CD4-positive, CD25-positive, alpha-beta regulatory T cell (primary cell): ENCODE results near the gene PRR15L. TPM values are rescaled to one million over a fixed set of nuclear protein-coding genes. Genes with fewer than 3 reads are reported as not detected.

Source experiments
- ATAC-seq, 2 donors: fragments of 150-1000 bp; cut with Tn5 transposase; one replicate each; pipeline ENCODE4 v1.10.0; 2021; ENCODE audit warnings: low read depth in 2 of 2, moderate number of reproducible peaks in 2 of 2, moderate library complexity in 1 of 2
- DNase-seq, 3 donors: peaks; one replicate each; pipeline versions ENCODE4 v3.0.0 to v3.0.0-alpha.2; 2012 to 2022; ENCODE audit warnings: mixed read lengths in 1 of 3
- H3K27ac ChIP-seq: one replicate; pipeline ENCODE4 v1.7.0; 2013; ENCODE audit warnings: mild to moderate bottlenecking, low read length; ENCODE audit not compliant: insufficient read depth, poor library complexity, severe bottlenecking
- H3K27me3 ChIP-seq: one replicate; pipeline ENCODE4 v1.7.0; 2013; ENCODE audit warnings: low read length; ENCODE audit not compliant: control insufficient read depth, insufficient read depth
- H3K36me3 ChIP-seq: one replicate; pipeline ENCODE4 v1.7.0; 2013; ENCODE audit warnings: mild to moderate bottlenecking, low read length, moderate library complexity; ENCODE audit not compliant: control insufficient read depth, insufficient read depth
- H3K4me1 ChIP-seq: 2 replicates; pipeline ENCODE4 v1.7.0; 2013; ENCODE audit warnings: mild to moderate bottlenecking, low read length; ENCODE audit not compliant: insufficient read depth, control insufficient read depth, poor library complexity, severe bottlenecking
- H3K4me3 ChIP-seq: one replicate; pipeline ENCODE4 v1.7.0; 2013; ENCODE audit warnings: low read depth, mild to moderate bottlenecking, low read length, moderate library complexity
- H3K9me3 ChIP-seq, 2 experiments: 1 replicate in 1 of 2; 2 replicates in 1 of 2; pipeline ENCODE4 v1.7.0; 2013; ENCODE audit warnings: low read length in 2 of 2, mild to moderate bottlenecking in 1 of 2, moderate library complexity in 1 of 2; ENCODE audit not compliant: control insufficient read depth in 2 of 2
- H3K27ac Mint-ChIP-seq, 3 donors: one replicate each; pipeline ENCODE4 v1.8.0; 2020 to 2022; ENCODE audit warnings: mild to moderate bottlenecking in 3 of 3, mixed read lengths in 3 of 3, moderate library complexity in 2 of 3
- H3K27me3 Mint-ChIP-seq: one replicate; pipeline ENCODE4 v1.8.0; 2022; ENCODE audit warnings: mild to moderate bottlenecking, mixed read lengths
- H3K36me3 Mint-ChIP-seq: one replicate; pipeline ENCODE4 v1.8.0; 2020; ENCODE audit warnings: mixed read lengths
- H3K4me1 Mint-ChIP-seq, 4 donors: one replicate each; pipeline ENCODE4 v1.8.0; 2020 to 2022; ENCODE audit warnings: mixed read lengths in 4 of 4, mild to moderate bottlenecking in 1 of 4
- H3K4me3 Mint-ChIP-seq, 4 donors: one replicate each; pipeline ENCODE4 v1.8.0; 2020 to 2022; ENCODE audit warnings: mild to moderate bottlenecking in 4 of 4, mixed read lengths in 4 of 4, moderate library complexity in 3 of 4
- H3K9me3 Mint-ChIP-seq, 7 donors: one replicate each; pipeline ENCODE4 v1.8.0; 2020 to 2022; ENCODE audit warnings: mixed read lengths in 7 of 7, mild to moderate bottlenecking in 3 of 7, moderate library complexity in 2 of 7
- polyA plus RNA-seq, 4 donors: library from polyadenylated mRNA; unstranded; fragments of 300-500 nt; fragmentation: Illumina TruSeq; gene quantifications; one replicate each; pipeline ENCODE4 v1.2.3, GENCODE V29; 2021
- total RNA-seq: library from RNA; stranded (reverse); gene quantifications from one replicate; pipeline ENCODE4 v1.2.3, GENCODE V29; 2022

The PRR15L gene
- total and polyA plus RNA-seq, 5 donors from 2014 or later, result 0.19 to 0.36 TPM; not detected in 3

GRCh38 chr17:47945529-47946508 is 11.9 kb downstream of the PRR15L start:
- H3K27ac Mint-ChIP-seq, result peak overlapping the region in 2 of 3 donors; percentile 9 to 31
- H3K4me1 Mint-ChIP-seq, result peaks cover 19 to 66% (median 39%) of the 10 kb centered on the region in 4 donors
- no peak overlapping the region for H3K27ac ChIP-seq
- peaks cover 23% of the 10 kb centered on the region for H3K36me3 Mint-ChIP-seq
- H3K9me3 ChIP-seq, result no peaks in the 10 kb centered on the region
- no peaks in the 10 kb centered on the region for H3K27me3 Mint-ChIP-seq
- no peak for DNase-seq
- no peaks in the 10 kb centered on the region for H3K27me3 ChIP-seq
- peaks cover 7% of the 10 kb centered on the region for H3K36me3 ChIP-seq
- H3K4me3 ChIP-seq, result no peak overlapping the region
- peaks cover 29% of the 10 kb centered on the region for H3K4me1 ChIP-seq
- peak overlapping the region in 3 of 4 donors; percentile 5 to 85 (median 8) for H3K4me3 Mint-ChIP-seq
- no peaks in the 10 kb centered on the region for H3K9me3 Mint-ChIP-seq
- no peak for ATAC-seq

- no peak for ATAC-seq
- Histone ChIP-seq H3K27me3 (no peaks in the 10 kb centered on the region), H3K9me3 (no peaks in the 10 kb centered on the region), H3K36me3 (peaks cover 7% of the 10 kb centered on the region), H3K4me3 (no peak overlapping the region), H3K4me1 (peaks cover 30% of the 10 kb centered on the region), H3K27ac (no peak overlapping the region)
- H3K4me1 Mint-ChIP-seq, result peaks cover 19 to 70% (median 39%) of the 10 kb centered on the region in 4 donors
- peak overlapping the region in 2 of 3 donors; percentile 31 to 52 for H3K27ac Mint-ChIP-seq
- no peaks in the 10 kb centered on the region for H3K27me3 Mint-ChIP-seq
- DNase-seq, result peak in 1 of 3 donors; percentile 56
- H3K36me3 Mint-ChIP-seq, result peaks cover 23% of the 10 kb centered on the region
- H3K4me3 Mint-ChIP-seq, result peak overlapping the region in 3 of 4 donors; percentile 5 to 85 (median 8)
- H3K9me3 Mint-ChIP-seq, result no peaks in the 10 kb centered on the region
These were observed 12.6 kb downstream of the PRR15L start for GRCh38 chr17:47945080-47945479.

GRCh38 chr17:47942568-47942967 is 15.1 kb downstream of the PRR15L start:
- Histone ChIP-seq H3K36me3 (peaks cover 7% of the 10 kb centered on the region), H3K27ac (no peak overlapping the region), H3K4me3 (no peak overlapping the region), H3K4me1 (peaks cover 18% of the 10 kb centered on the region), H3K27me3 (no peaks in the 10 kb centered on the region), H3K9me3 (no peaks in the 10 kb centered on the region)
- no peaks in the 10 kb centered on the region for H3K9me3 Mint-ChIP-seq
- peaks cover 14 to 58% (median 30%) of the 10 kb centered on the region in 4 donors for H3K4me1 Mint-ChIP-seq
- H3K36me3 Mint-ChIP-seq, result peaks cover 19% of the 10 kb centered on the region
- DNase-seq (no peak), ATAC-seq (no peak)
- H3K27ac Mint-ChIP-seq, result peak overlapping the region; percentile 32 to 95 (median 86)
- peak overlapping the region; percentile 64 to 90 (median 88) for H3K4me3 Mint-ChIP-seq
- no peaks in the 10 kb centered on the region for H3K27me3 Mint-ChIP-seq

- Mint-ChIP-seq H3K4me1 (peaks cover 14 to 56% (median 30%) of the 10 kb centered on the region in 4 donors), H3K9me3 (no peaks in the 10 kb centered on the region), H3K4me3 (peak overlapping the region; percentile 64 to 90 (median 88)), H3K27me3 (no peaks in the 10 kb centered on the region), H3K27ac (peak overlapping the region; percentile 71 to 95 (median 86)), H3K36me3 (peaks cover 18% of the 10 kb centered on the region)
- Histone ChIP-seq H3K36me3 (peaks cover 7% of the 10 kb centered on the region), H3K4me3 (peak overlapping the region; percentile 89), H3K9me3 (no peaks in the 10 kb centered on the region), H3K27me3 (no peaks in the 10 kb centered on the region), H3K4me1 (peaks cover 18% of the 10 kb centered on the region), H3K27ac (peak overlapping the region; percentile 85)
- peak in 1 of 3 donors; percentile 28 for DNase-seq
- ATAC-seq, result no peak
These were observed 15.6 kb downstream of the PRR15L start for GRCh38 chr17:47942096-47942510.

- no peaks in the 10 kb centered on the region for H3K27me3 ChIP-seq
- peak within 1 kb of the TSS; percentile 85 for H3K27ac ChIP-seq
- ATAC-seq (peak; percentile 99), DNase-seq (peak; percentile 92 to 99 (median 94))
- peak within 1 kb of the TSS; percentile 89 for H3K4me3 ChIP-seq
- H3K4me1 Mint-ChIP-seq, result peaks cover 10 to 51% (median 27%) of the 10 kb centered on the region in 4 donors
- no peaks in the 10 kb centered on the region for H3K9me3 Mint-ChIP-seq
- H3K27me3 Mint-ChIP-seq, result no peaks in the 10 kb centered on the region
- H3K36me3 Mint-ChIP-seq, result peaks cover 13% of the 10 kb centered on the region
- no peaks in the 10 kb centered on the region for H3K9me3 ChIP-seq
- H3K4me3 Mint-ChIP-seq, result peak within 1 kb of the TSS; percentile 64 to 90 (median 88)
- peak within 1 kb of the TSS; percentile 86 to 95 (median 87) for H3K27ac Mint-ChIP-seq
- peaks cover 5% of the 10 kb centered on the region for H3K36me3 ChIP-seq
- peaks cover 18% of the 10 kb centered on the region for H3K4me1 ChIP-seq
These were observed 16.2 kb downstream of the PRR15L start, which contains the start of gene PNPO for GRCh38 chr17:47941246-47942095. TSS of gene PNPO (plus strand) at chr17:47941571. CDS start at chr17:47941676, 105 bp downstream.

- Histone ChIP-seq H3K36me3 (no peaks in the 10 kb centered on the region), H3K4me1 (peaks cover 18% of the 10 kb centered on the region), H3K4me3 (no peak overlapping the region), H3K27ac (no peak overlapping the region), H3K9me3 (no peaks in the 10 kb centered on the region), H3K27me3 (no peaks in the 10 kb centered on the region)
- Mint-ChIP-seq H3K36me3 (no peaks in the 10 kb centered on the region), H3K9me3 (no peaks in the 10 kb centered on the region), H3K4me1 (peaks cover 4 to 25% (median 16%) of the 10 kb centered on the region in 4 donors), H3K27ac (no peak overlapping the region), H3K4me3 (no peak overlapping the region), H3K27me3 (no peaks in the 10 kb centered on the region)
- no peak for DNase-seq
- no peak for ATAC-seq
These were observed 19.7 kb downstream of the PRR15L start for GRCh38 chr17:47937941-47938340.

- Histone ChIP-seq H3K27ac (no peak overlapping the region), H3K9me3 (no peaks in the 10 kb centered on the region), H3K36me3 (no peaks in the 10 kb centered on the region), H3K27me3 (no peaks in the 10 kb centered on the region), H3K4me1 (peaks cover 3% of the 10 kb centered on the region), H3K4me3 (no peak overlapping the region)
- ATAC-seq (no peak), DNase-seq (no peak)
- peak overlapping the region in 1 of 3 donors; percentile 36 for H3K27ac Mint-ChIP-seq
- no peak overlapping the region for H3K4me3 Mint-ChIP-seq
- no peaks in the 10 kb centered on the region for H3K27me3 Mint-ChIP-seq
- H3K9me3 Mint-ChIP-seq, result no peaks in the 10 kb centered on the region
- H3K36me3 Mint-ChIP-seq, result peaks cover 6% of the 10 kb centered on the region
- H3K4me1 Mint-ChIP-seq, result peaks cover under 1 to 8% (median 6%) of the 10 kb centered on the region in 4 donors
These were observed 21.7 kb downstream of the PRR15L start for GRCh38 chr17:47935961-47936360.
